SKM-1 treated with dmso at 0.1 percent for 144 hours (cell line): ENCODE measurements around the gene CTPS1.

Source experiments
- DNase-seq: peaks from one replicate; lab custom pipeline; 2025; ENCODE audit not compliant: unreplicated experiment; lab: John Stamatoyannopoulos, UW

Gene CTPS1, protein sequence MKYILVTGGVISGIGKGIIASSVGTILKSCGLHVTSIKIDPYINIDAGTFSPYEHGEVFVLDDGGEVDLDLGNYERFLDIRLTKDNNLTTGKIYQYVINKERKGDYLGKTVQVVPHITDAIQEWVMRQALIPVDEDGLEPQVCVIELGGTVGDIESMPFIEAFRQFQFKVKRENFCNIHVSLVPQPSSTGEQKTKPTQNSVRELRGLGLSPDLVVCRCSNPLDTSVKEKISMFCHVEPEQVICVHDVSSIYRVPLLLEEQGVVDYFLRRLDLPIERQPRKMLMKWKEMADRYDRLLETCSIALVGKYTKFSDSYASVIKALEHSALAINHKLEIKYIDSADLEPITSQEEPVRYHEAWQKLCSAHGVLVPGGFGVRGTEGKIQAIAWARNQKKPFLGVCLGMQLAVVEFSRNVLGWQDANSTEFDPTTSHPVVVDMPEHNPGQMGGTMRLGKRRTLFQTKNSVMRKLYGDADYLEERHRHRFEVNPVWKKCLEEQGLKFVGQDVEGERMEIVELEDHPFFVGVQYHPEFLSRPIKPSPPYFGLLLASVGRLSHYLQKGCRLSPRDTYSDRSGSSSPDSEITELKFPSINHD

DNA sequence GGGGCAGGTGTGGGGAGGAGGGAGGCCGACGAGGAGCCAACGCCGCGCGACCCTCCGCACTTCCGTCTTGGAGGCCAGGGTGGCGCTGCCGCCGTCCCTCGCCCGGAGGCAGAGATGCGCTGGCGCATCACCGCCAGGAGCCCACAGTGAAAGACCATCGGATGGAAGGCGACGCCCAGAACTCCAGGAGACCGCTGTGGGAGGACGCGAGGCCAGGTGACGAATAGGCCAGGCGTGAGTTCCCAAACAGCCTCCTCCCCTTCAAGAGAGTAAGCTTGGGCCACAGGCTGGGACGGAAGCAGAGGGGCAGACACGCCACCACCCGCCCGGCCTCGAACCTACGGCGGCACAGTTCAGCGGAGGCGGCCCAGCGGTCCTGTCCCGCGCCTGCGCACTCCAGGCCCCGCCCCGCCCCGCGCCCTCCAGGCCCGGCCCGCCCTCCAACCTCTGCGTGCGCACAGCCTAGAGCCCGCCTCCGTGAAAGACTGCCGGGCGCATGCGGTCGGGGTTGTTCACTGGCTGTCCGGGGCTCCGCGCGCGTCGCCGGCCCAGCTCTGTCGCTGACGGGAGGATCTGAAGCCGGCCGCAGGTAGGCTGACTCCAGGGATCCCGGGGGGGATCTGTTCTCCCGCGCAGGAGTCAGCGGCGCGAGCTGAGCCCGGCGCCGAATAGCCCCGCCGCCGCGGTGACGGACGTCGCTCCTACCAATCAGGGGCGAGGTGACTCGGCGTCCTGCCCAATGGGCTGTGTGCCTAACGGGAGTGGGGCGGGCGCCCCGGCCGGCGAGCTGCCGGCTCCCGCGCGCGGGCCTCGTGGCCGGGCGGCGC lies at the start of gene CTPS1:
CTPS1 (plus strand) TSS at position 456 of the 827 bp plus-strand sequence. CDS start 3,595 bp downstream, outside the sequence.
- DNase-seq, result peak; percentile 89

GRCh38 chr1:40930174-40930964 lies 49.1 kb upstream of the CTPS1 start:
- DNase-seq, result no peak

GRCh38 chr1:40931601-40932000 lies 47.9 kb upstream of the CTPS1 start:
- no peak for DNase-seq

DNA sequence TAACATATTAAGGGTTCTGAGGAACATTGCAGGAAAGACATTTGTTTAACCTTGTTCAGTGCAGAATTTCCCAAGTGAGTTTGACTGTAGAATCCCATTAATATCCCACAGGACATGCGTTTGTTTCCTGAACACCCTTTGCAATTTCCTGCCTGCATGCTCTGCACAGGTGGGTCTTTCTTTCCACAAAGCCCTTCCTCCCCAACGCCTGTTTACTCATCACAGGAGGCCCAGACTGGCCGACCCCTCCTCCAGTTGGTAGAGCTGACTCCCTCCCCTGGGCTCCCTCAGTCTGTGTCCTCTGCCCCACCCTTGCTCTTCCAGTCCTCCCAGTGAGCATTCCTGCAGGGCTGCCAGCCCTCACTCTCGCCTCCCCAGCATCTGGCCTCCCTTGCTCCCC lies 47.5 kb upstream of the CTPS1 start:
- DNase-seq, result no peak

GRCh38 chr1:40936931-40937339 lies 42.6 kb upstream of the CTPS1 start:
- peak; percentile 37 for DNase-seq

DNA sequence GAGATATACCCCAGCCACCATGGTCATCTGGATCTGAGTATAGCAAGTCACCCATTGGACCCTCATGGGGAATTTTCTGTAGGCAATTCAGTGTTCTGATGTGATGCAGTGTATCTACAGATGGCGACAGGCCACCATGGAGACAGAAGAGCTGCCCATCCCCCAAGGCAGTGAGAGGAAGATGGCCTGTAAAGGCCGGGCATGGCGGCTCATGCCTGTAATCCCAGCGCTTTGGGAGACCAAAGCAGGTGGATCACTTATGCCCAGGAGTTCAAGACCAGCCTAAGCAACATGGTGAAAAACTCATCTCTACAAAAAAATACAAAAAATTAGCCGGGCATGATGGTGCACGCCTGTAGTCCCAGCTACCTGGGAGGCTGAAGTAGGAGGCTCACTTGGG lies 41.1 kb upstream of the CTPS1 start:
- no peak for DNase-seq

DNA sequence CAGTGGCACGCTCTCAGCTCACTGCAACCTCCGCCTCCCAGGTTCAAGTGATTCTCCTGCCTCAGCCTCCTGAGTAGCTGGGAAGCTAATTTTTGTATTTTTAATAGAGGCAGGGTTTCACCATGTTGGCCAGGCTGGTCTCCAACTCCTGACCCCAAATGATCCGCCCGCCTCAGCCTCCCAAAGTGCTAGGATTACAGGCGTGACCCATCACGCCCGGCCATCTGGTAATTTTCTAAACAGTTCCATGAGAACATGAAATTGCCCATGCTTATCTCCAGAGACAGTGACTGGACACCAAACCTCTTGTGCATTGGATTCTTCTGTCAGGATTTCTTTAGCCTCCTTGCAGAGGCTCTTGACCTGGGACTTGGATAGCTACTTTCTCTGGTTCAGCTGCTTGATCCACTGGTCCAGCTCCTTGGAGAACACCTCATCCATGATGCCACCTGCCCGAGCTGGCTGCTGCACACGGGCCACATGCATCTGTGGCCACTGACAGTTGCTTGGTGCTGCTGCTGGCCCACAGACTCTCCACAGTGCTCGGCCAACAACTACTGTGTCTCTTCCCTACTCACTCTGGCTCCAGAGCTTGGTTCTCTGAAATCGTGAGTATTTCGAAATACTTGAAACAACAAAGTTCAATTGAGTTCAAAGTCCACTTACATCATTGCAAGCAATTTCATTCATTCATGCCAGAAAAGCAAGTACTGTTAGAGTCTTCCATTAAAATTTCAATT lies 40.0 kb upstream of the CTPS1 start:
- peak; percentile 80 for DNase-seq

DNA sequence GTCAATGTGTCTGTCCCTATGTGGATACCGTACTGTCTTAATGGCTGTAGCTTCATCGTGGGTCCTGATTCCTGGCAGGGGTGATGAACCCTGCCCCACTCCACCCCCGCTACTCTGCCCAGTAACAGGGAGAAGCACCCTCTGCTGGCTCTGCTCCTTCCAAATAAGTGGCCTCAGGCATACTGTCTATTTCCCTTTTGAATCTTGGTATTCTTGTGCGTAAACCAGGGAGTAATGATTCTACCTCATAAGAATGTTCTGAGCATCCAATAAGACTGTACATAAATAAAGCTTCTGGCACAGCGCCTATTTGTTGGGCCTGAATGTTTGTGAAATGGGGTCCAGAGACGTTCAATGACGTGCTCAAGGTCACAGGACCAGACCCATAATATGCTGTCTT lies 35.2 kb upstream of the CTPS1 start:
- no peak for DNase-seq

- no peak for DNase-seq
Measured at GRCh38 chr1:40944841-40945430, 34.6 kb upstream of the CTPS1 start.

GRCh38 chr1:40945491-40945973 lies 34.0 kb upstream of the CTPS1 start:
- DNase-seq, result no peak

DNA sequence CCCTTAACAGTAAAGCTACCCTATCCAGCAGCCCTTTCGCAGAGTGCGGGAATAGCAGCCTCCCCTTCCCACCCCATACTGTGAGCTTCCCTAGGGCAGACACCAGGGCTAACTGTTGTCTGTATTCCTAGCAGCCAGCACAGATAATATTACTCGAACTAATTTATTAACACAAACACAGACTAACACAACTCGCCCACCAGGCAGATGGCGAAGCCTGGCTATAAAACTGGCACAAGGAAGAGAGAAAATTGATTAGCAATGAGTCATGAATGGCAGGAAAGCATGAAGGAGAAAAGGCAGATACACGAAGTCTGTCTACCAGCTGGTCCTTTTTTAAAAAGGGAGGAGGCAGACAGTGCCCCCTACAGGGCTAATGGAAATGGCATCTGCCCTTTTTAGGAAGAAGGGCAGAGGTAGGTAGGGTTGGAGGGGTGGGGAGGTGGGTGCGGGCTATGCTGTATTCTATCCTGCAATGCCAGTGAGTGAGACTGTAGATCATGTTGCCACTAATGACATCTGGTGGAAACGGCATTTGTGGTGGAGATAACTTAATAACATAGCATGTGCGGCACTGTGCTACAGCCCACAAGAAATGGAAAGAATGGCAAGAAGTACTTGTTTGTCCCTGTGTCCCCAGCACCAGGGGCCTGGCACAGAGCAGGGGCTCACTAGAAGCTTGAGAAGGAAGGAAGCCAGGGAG lies 30.6 kb upstream of the CTPS1 start:
- DNase-seq, result peak; percentile 27

- no peak for DNase-seq
Measured at GRCh38 chr1:40949563-40949962, 29.9 kb upstream of the CTPS1 start.

DNA sequence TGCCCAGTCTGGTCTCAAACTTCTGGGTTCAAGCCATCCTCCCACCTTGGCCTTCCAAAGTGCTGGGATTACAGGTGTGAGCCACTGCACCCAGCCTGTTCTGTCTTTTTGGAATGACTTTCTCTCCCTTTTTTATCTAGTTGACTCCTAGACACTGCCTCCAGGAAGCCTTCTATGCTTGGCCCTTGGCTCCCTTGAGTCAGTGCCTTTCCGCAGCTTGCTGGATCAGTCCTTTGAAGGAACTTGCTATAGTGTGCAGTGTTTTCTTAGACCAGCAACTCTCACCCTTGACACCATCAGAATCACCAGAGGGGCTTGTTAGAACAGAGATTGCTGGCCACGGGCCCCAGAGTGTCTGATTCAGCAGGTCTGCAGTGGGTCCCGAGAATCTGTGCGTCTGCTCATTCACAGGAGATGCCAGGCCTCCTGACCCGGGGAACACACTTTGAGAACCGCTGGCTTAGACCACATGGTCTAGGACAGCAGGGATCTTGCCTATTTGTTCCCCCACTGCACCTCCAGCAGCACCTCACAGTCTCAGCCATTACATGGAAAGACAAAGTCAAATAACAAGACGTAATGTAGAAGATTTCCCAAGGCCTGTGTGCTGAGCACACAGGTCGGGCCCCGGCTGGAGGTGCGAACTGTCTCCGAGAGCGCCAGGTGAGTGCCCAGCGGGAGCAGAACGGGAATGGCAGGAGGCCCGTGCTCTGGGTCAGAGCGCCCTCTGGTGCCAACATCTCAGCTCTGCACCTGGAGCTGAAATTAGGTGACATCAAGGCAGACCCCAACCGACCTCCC lies 27.4 kb upstream of the CTPS1 start:
- peak; percentile 42 for DNase-seq

DNA sequence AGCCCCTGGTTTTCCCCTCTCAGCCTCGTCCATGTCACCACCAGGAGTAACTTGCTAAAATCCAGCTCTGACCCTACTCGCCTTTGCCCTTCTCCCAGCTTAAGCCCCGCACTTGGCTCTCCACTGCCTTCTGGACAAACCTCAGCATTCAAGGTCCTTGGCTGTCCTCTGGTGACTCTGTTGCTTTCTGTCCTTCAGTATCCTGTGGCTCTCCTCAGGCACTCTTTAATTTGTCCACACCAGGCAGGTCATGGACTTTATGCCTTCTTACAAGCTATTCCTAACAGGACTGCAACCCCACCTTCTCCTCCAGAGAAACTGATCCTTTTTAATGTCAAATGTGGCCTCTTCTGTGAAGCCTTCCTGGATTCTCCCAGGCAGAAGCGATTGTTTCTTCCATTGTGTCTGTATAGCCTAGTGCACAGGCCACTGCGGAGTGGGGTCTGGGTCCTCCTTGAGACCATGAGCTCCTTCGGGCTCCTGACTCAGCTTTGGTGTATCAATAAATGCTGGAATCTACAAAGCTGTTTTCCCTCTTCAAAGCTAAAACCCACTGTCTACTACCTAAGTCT lies 26.7 kb upstream of the CTPS1 start:
- no peak for DNase-seq

GRCh38 chr1:40954626-40955025 lies 24.9 kb upstream of the CTPS1 start:
- DNase-seq, result no peak

DNA sequence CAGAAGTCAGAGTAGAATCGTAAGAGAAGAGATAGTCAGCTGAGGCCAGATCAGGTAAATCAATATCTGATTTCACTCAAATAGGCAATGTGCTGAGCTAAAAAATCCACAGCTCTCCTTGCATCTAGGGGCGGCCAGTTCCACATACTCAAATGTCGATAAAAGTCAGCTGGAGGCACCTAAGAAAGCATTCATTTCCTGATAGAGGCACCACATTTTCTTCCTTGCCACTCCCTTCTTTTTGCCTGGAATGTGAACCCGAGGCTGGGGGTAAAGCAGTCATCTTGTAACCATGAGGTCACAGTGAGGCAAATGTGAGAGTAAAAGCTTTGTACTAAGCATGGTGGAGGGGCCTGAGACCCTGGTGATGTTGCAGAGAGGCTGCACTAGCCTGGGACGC lies 24.2 kb upstream of the CTPS1 start:
- DNase-seq, result no peak

GRCh38 chr1:40956407-40956806 lies 23.1 kb upstream of the CTPS1 start:
- DNase-seq, result no peak

GRCh38 chr1:40958210-40958609 lies 21.3 kb upstream of the CTPS1 start:
- no peak for DNase-seq
